Kasumi-1 (cell line): Measurements from ENCODE around the gene EREG.

ENCODE experiments used
- DNase-seq, 2 experiments: peaks; one replicate each; lab custom pipeline; 2025; lab: John Stamatoyannopoulos, UW

EREG gene

DNA sequence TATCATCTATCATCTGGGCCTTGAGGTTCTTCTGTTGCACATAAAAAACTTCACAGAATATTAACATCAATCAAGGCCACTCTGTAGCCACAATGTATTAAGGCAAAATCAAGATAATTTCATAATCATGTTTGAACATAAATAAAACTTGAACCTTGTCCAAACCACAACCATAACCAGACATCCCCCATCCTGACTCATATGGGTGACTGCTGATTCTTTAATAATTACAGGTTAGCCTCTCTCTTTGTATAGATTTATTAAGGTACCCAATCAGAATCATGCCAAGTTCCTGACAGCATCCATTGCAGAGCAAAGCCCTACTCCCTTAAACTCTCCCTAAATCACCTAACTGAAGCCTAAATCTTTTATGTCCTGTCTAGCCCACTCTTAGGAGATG is 63.3 kb downstream of the EREG start:
- DNase-seq, result no peak

DNA sequence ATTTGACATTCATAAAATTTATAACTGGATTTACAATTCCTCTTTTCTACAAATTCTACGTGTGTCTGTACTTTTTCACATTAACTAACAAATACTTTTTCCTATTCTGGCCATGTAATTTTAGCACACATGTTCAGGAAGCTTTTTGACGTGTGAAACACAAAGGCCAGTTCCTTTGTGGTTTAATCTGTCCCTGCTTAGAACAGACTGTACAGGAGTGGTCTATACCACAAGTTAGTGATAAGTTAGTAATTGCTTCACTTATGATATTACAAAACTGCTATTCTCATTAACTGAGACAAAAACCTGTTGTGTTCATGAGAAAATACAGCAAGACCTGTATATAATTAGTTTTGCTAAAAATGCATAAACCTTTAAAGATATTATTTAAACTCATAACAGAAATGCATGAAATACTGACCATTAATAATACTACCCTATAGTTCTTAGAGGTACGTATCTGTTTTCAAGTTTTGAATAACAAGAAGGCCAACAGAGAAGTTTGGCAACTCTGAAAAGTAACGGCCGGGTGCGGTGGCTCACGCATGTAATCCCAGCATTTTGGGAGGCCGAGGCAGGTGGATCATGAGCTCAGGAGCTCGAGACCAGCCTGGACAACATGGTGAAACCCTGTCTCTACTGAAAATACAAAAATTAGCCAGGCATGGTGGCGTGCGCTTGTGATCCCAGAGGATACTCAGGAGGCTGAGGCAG is 66.3 kb downstream of the EREG start:
- DNase-seq, result peak; percentile 54 to 58

DNA sequence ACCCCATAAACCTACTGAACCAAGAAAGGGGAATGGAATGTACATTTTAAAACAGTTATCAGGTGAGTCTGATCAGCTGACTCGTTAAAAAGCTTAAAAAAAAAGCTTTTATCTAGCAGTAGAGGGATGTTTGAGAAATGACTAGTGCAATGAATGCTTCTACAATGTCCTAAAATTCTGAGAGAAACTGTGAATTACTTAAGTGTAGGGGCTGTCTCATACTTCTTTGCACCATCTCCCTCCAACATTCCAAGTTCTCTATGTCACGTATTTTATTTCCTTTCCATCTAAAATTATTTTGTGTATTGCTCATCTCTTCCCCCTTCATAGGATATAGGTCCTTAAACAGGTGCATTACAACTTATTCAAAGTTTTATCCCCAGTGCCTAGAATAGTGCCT is 68.1 kb downstream of the EREG start:
- DNase-seq, result no peak

DNA sequence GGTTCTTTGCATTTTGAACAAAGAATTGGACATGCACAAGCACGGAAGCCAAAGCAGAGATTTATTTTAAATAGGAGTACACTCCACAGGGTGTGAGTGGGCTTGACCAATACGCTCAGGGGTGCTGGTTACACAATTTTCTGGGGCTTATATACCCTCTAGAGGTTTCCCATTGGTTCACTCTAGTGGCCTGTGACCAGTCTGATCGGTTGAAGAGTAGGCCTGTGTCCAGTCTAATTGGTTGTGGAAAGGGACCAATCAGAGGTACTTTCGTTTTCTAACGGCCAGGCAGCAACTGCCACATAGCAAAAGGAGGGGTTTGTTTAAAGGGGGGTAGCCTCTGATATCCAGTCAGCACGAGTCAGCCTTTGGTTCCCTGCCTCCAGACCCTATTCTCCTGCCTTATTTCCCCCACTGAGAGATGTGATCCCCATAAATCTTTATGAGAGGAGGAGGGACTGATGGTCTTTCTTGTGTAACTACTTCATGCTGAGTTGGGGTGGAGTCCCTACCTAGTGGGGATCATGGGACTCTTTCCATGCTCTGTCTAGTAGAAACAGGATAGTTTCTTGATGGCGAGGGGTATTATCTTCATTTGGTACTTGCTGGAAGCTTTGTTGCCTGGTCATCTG is 68.7 kb downstream of the EREG start:
- DNase-seq, result no peak

DNA sequence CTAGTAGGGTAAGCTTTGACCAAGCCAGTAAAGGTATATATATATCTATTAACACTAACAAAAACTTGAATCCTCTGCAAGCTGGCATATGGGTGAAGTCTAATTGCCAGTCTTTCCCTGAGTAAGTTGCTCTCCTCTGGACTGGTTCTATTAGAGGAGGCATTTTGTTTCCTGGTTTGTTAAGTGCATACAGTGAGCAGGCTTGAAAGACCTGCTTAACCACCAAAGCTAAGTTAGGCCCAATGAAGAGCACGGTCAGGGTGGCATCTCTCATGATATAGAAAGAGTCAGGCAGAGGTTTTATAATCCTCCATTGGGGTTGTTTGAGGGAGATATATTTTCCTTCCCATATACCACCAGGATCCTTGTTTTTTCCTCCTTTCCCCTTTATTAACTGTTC is 70.4 kb downstream of the EREG start:
- DNase-seq, result no peak

DNA sequence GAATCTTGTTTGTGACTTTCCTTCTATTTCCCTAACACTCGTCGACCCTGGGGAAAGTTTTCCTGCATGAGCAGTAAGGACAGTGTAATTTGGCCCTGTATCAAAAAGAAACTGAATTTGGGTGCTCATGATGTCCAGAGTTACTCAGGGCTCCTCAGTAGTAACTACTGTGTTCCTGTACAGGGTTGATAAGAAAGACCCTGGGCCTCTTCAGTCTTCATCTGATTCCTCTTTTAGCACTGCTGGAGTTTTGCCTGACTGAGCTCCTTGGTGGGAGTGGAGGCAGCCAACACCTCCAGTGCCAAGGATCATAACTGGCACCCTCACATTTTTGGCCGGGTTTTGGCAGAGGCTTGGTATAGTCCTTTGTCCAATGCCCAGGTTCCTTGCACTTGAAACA is 72.9 kb downstream of the EREG start:
- DNase-seq, result no peak
